SK-N-SH (cell line): ENCODE results near the gene PSMB11.

Experiments
- CTCF ChIP-seq: fragments of 200-600 bp; sonication (generic); IDR thresholded peaks from 2 replicates; pipeline ENCODE4 v1.6.1; 2017; ENCODE audit warnings: antibody characterized with exemption, mild to moderate bottlenecking, moderate library complexity
- EP300 ChIP-seq, 2 experiments: IDR thresholded peaks; 2 replicates each; pipeline versions ENCODE4 v1.4.0 to v1.6.1; 2012; ENCODE audit warnings: borderline replicate concordance in 1 of 2, low read depth in 1 of 2, low read length in 1 of 2
- EZH2phosphoT487 ChIP-seq: fragments of 200-600 bp; sonication (generic); IDR thresholded peaks from 2 replicates; pipeline ENCODE4 v1.6.1; 2017; ENCODE audit warnings: low read depth, mixed run types, mild to moderate bottlenecking, antibody characterized with exemption, moderate library complexity, borderline replicate concordance
- FOXM1 ChIP-seq: IDR thresholded peaks from 2 replicates; pipeline ENCODE4 v1.4.0; 2012; ENCODE audit warnings: low read depth, mild to moderate bottlenecking
- MAX ChIP-seq: IDR thresholded peaks from 2 replicates; pipeline ENCODE4 v1.4.0; 2012; ENCODE audit warnings: low read depth
- MEF2A ChIP-seq: IDR thresholded peaks from 2 replicates; pipeline ENCODE4 v1.4.0; 2012; ENCODE audit warnings: low read depth, borderline replicate concordance
- NFIC ChIP-seq: IDR thresholded peaks from 2 replicates; pipeline ENCODE4 v1.4.0; 2012; ENCODE audit warnings: borderline replicate concordance
- POLR2AphosphoS5 ChIP-seq: IDR thresholded peaks from 2 replicates; pipeline ENCODE4 v1.6.1; 2012; ENCODE audit warnings: low read depth, low read length
- RAD21 ChIP-seq: IDR thresholded peaks from 2 replicates; pipeline ENCODE4 v1.6.1; 2012; ENCODE audit warnings: mild to moderate bottlenecking, low read length
- TAF1 ChIP-seq: IDR thresholded peaks from 2 replicates; pipeline ENCODE4 v1.6.1; 2012; ENCODE audit warnings: low read depth, mild to moderate bottlenecking, low read length, moderate library complexity, borderline replicate concordance
- TEAD4 ChIP-seq: IDR thresholded peaks from 2 replicates; pipeline ENCODE4 v1.4.0; 2012; ENCODE audit warnings: mild to moderate bottlenecking, borderline replicate concordance; ENCODE audit not compliant: insufficient read depth

- no peak for TF ChIP-seq FOXM1
- no peak for TF ChIP-seq NFIC
- no peak for TF ChIP-seq CTCF
- TF ChIP-seq TAF1 = no peak
- TF ChIP-seq MAX = no peak
- TF ChIP-seq MEF2A = no peak
- TF ChIP-seq EP300 (IDR thresholded peaks at IDR 0.05; ENCODE audit: borderline replicate concordance in 1 of 2, low read depth in 1 of 2, low read length in 1 of 2) = no peak
- TF ChIP-seq EZH2phosphoT487 = no peak
- no peak for TF ChIP-seq POLR2AphosphoS5
- TF ChIP-seq TEAD4 = no peak
- TF ChIP-seq RAD21 = no peak
These were observed 33.2 kb upstream of the PSMB11 start for GRCh38 chr14:23008831-23009230.
